GM10266 (cell line): ENCODE data around the gene TACR2.

ENCODE experiments used
- DNase-seq: peaks from one replicate; pipeline ENCODE4 v3.0.0; 2012; ENCODE audit errors: extremely low spot score
- CTCF ChIP-seq: IDR thresholded peaks from 2 replicates; pipeline ENCODE4 v1.5.1; 2012; ENCODE audit warnings: mild to moderate bottlenecking, low read depth; ENCODE audit not compliant: control insufficient read depth, insufficient read depth; ENCODE audit errors: missing control alignments

The TACR2 gene

GRCh38 chr10:69389827-69390490, 26.8 kb downstream of the TACR2 start:
- no peak for DNase-seq
- no peak for TF ChIP-seq CTCF

GRCh38 chr10:69388488-69388887, 28.2 kb downstream of the TACR2 start:
- no peak for DNase-seq
- TF ChIP-seq CTCF: no peak

GRCh38 chr10:69387500-69387899, 29.2 kb downstream of the TACR2 start:
- no peak for DNase-seq
- no peak for TF ChIP-seq CTCF

- DNase-seq: no peak
Observed at GRCh38 chr10:69385454-69386350, 31.0 kb downstream of the TACR2 start.

GRCh38 chr10:69384320-69384719, 32.4 kb downstream of the TACR2 start:
- DNase-seq: no peak

More at GRCh38 chr10:69385454-69386350, 31.0 kb downstream of the TACR2 start:
- TF ChIP-seq CTCF: no peak

GRCh38 chr10:69383558-69383957, 33.2 kb downstream of the TACR2 start:
- no peak for DNase-seq
- no peak for TF ChIP-seq CTCF

More at GRCh38 chr10:69384320-69384719, 32.4 kb downstream of the TACR2 start:
- no peak for TF ChIP-seq CTCF
